OCI-LY7 (cell line): Measurements from ENCODE around the gene KCNQ1. TPM values are rescaled to one million over a fixed set of nuclear protein-coding genes. Genes with fewer than 3 reads are reported as not detected.

ENCODE experiments used
- BruUV-seq: library from RNA; stranded (reverse); fragments of 400-500 nt; replicated peaks from 2 replicates; lab custom pipeline; 2021; lab: Mats Ljungman, UMichigan
- CTCF ChIA-PET: fragments of 300-600 bp; sonication (Branson Sonifier 250); formaldehyde crosslinking; loops from one replicate; lab custom pipeline; 2022; ENCODE audit warnings: antibody characterized with exemption; ENCODE audit not compliant: unreplicated experiment; lab: Charles Lee
- POLR2A ChIA-PET: fragments of 300-600 bp; sonication (Branson Sonifier 250); formaldehyde crosslinking; loops from one replicate; lab custom pipeline; 2022; ENCODE audit warnings: antibody characterized with exemption; lab: Charles Lee
- DNase-seq: peaks from one replicate; pipeline ENCODE4 v3.0.0-alpha.2; 2015; ENCODE audit warnings: low spot score
- H2AFZ ChIP-seq: fragments of 200-600 bp; sonication (generic), shearing (Covaris generic); 2 replicates; pipeline ENCODE4 v1.6.1; 2014; ENCODE audit warnings: mild to moderate bottlenecking, antibody characterized with exemption, low read length, moderate library complexity
- H3K27ac ChIP-seq: fragments of 200-600 bp; sonication (generic); 2 replicates; pipeline ENCODE4 v1.5.1; 2014; ENCODE audit warnings: mixed run types, low read depth, mild to moderate bottlenecking, moderate library complexity, low read length, inconsistent platforms; ENCODE audit not compliant: poor library complexity, severe bottlenecking
- H3K36me3 ChIP-seq: fragments of 200-600 bp; sonication (generic); 2 replicates; pipeline ENCODE4 v1.6.1; 2014; ENCODE audit warnings: mild to moderate bottlenecking, antibody characterized with exemption, low read length, moderate library complexity, mixed read lengths; ENCODE audit not compliant: insufficient read depth
- H3K4me1 ChIP-seq: fragments of 200-600 bp; sonication (generic); 2 replicates; pipeline ENCODE4 v1.5.1; 2014; ENCODE audit warnings: mild to moderate bottlenecking, low read length; ENCODE audit not compliant: insufficient read depth, poor library complexity, severe bottlenecking
- H3K4me2 ChIP-seq: fragments of 200-600 bp; sonication (generic); 2 replicates; pipeline ENCODE4 v1.6.1; 2014; ENCODE audit warnings: mild to moderate bottlenecking, low read length
- H3K4me3 ChIP-seq: fragments of 200-600 bp; sonication (generic); 2 replicates; pipeline ENCODE4 v1.5.1; 2014; ENCODE audit warnings: mild to moderate bottlenecking, low read depth, low read length; ENCODE audit not compliant: poor library complexity, severe bottlenecking
- H3K79me2 ChIP-seq: fragments of 200-600 bp; sonication (generic); 2 replicates; pipeline ENCODE4 v1.6.1; 2016; ENCODE audit warnings: low read depth, mild to moderate bottlenecking, low read length, moderate library complexity, mixed read lengths; ENCODE audit not compliant: insufficient read depth
- H3K9me2 ChIP-seq: fragments of 200-600 bp; sonication (generic); 2 replicates; pipeline ENCODE4 v1.6.1; 2016; ENCODE audit warnings: mild to moderate bottlenecking, low read length, mixed read lengths; ENCODE audit not compliant: insufficient read depth
- H3K9me3 ChIP-seq: fragments of 200-600 bp; sonication (generic); 2 replicates; pipeline ENCODE4 v1.6.1; 2014; ENCODE audit warnings: mild to moderate bottlenecking, mixed run types, low read length, mixed read lengths
- H4K20me1 ChIP-seq: fragments of 200-600 bp; sonication (generic); 2 replicates; pipeline ENCODE4 v1.6.1; 2014; ENCODE audit warnings: mild to moderate bottlenecking, antibody characterized with exemption, low read length, moderate library complexity, mixed read lengths; ENCODE audit not compliant: insufficient read depth
- CTCF ChIP-seq: fragments of 200-600 bp; sonication (generic); conservative IDR thresholded peaks from 2 replicates; pipeline ENCODE4 v1.5.1; 2014; ENCODE audit warnings: mild to moderate bottlenecking, antibody characterized with exemption, low read length, moderate library complexity, mixed read lengths
- EZH2phosphoT487 ChIP-seq: fragments of 200-600 bp; sonication (generic); IDR thresholded peaks from 2 replicates; pipeline ENCODE4 v1.6.1; 2018; ENCODE audit warnings: low read depth, borderline replicate concordance, mild to moderate bottlenecking, mixed run types, antibody characterized with exemption, low read length, moderate library complexity, mixed read lengths
- intact Hi-C: fragments of 100-400 bp; cut with micrococcal nuclease; formaldehyde crosslinking; loops from one replicate; pipeline ENCODE4 v1.10.0; 2022; ENCODE audit not compliant: unreplicated experiment
- total RNA-seq, 2 experiments: library from RNA; depleted of rRNA in 1 of 2; stranded (reverse); fragments of >200 nt in 1 of 2; shearing (Covaris generic) in 1 of 2; gene quantifications; 2 replicates each; pipeline ENCODE4 v1.2.3, GENCODE V29; 2014 to 2022

KCNQ1 gene
- total RNA-seq, 2 experiments from 2014 or later: 0.22 to 1.3 TPM

- intact Hi-C loops: no loop called here
- H3K9me3 ChIP-seq: no peaks in the 10 kb centered on the region
These were observed 376.2 kb downstream of the KCNQ1 start for GRCh38 chr11:2820976-2821375.

GRCh38 chr11:2821891-2822290, 377.1 kb downstream of the KCNQ1 start:
- H3K9me3 ChIP-seq: no peaks in the 10 kb centered on the region
- H2AFZ ChIP-seq: no peak overlapping the region
- no peaks in the 10 kb centered on the region for H3K4me1 ChIP-seq
- H3K79me2 ChIP-seq: no peaks in the 10 kb centered on the region
- no peak overlapping the region for H3K4me2 ChIP-seq
- no peak overlapping the region for H3K27ac ChIP-seq
- TF ChIP-seq CTCF: no peak
- no peak for TF ChIP-seq EZH2phosphoT487
- no peak for DNase-seq
- POLR2A ChIA-PET: no interaction called here
- H3K9me2 ChIP-seq: no peaks in the 10 kb centered on the region
- H3K36me3 ChIP-seq: no peaks in the 10 kb centered on the region
- no TSS peak for BruUV-seq
- CTCF ChIA-PET: interaction anchor here (0.5 kb wide), 1 partner anchor 78 kb away, joined by 6 read pairs; no protein-coding TSS in a partner anchor
- no peaks in the 10 kb centered on the region for H4K20me1 ChIP-seq
- H3K4me3 ChIP-seq: no peak overlapping the region
- intact Hi-C loops: no loop called here

More at GRCh38 chr11:2820976-2821375, 376.2 kb downstream of the KCNQ1 start:
- BruUV-seq: no TSS peak
- no peak for DNase-seq
- Histone ChIP-seq H3K27ac (no peak overlapping the region), H3K36me3 (no peaks in the 10 kb centered on the region), H3K4me2 (no peak overlapping the region), H4K20me1 (no peaks in the 10 kb centered on the region), H2AFZ (no peak overlapping the region), H3K4me1 (no peaks in the 10 kb centered on the region), H3K79me2 (no peaks in the 10 kb centered on the region), H3K9me2 (no peaks in the 10 kb centered on the region), H3K4me3 (no peak overlapping the region)
- CTCF ChIA-PET: interaction anchor here (0.5 kb wide), 1 partner anchor 79 kb away, joined by 6 read pairs; no protein-coding TSS in a partner anchor
- POLR2A ChIA-PET: no interaction called here
- TF ChIP-seq CTCF: no peak

GRCh38 chr11:2824851-2825250, 380.0 kb downstream of the KCNQ1 start:
- Histone ChIP-seq H3K4me3 (no peak overlapping the region), H3K27ac (no peak overlapping the region), H4K20me1 (no peaks in the 10 kb centered on the region), H2AFZ (no peak overlapping the region), H3K36me3 (no peaks in the 10 kb centered on the region), H3K4me1 (no peaks in the 10 kb centered on the region), H3K9me3 (no peaks in the 10 kb centered on the region; the same call in 1 of the 2 replicates), H3K79me2 (no peaks in the 10 kb centered on the region), H3K9me2 (no peaks in the 10 kb centered on the region), H3K4me2 (no peak overlapping the region)
- BruUV-seq: no TSS peak
- no peak for DNase-seq
- ChIA-PET POLR2A (no interaction called here), CTCF (no interaction called here)
- intact Hi-C loops: no loop called here
- no peak for TF ChIP-seq EZH2phosphoT487
- TF ChIP-seq CTCF: no peak
